GM12892 (cell line): Measurements from ENCODE around the gene ALDH1B1.

Source experiments
- POLR2A ChIP-seq: IDR thresholded peaks from 2 replicates; pipeline ENCODE4 v1.6.1; 2011; ENCODE audit warnings: low read depth, low read length, control low read depth
- POLR2AphosphoS5 ChIP-seq: IDR thresholded peaks from 2 replicates; pipeline ENCODE4 v1.6.1; 2011; ENCODE audit warnings: low read depth, low read length, control low read depth
- TAF1 ChIP-seq: IDR thresholded peaks from 2 replicates; pipeline ENCODE4 v1.6.1; 2011; ENCODE audit warnings: low read depth, mild to moderate bottlenecking, control low read depth, low read length, borderline replicate concordance

GRCh38 chr9:38428062-38428461, 35.6 kb downstream of the ALDH1B1 start:
- no peak for TF ChIP-seq POLR2A
- TF ChIP-seq TAF1: no peak
- TF ChIP-seq POLR2AphosphoS5: no peak
